Suppressor macrophage treated with lipopolysaccharide for 4 hours (primary cell): ENCODE measurements around the gene FAM111B.

ENCODE experiments used
- DNase-seq: peaks from one replicate; pipeline ENCODE4 v3.0.0-alpha.2; 2020

The FAM111B gene

GRCh38 chr11:59158206-59159068 is 51.4 kb downstream of the FAM111B start:
- peak; percentile 81 for DNase-seq

- no peak for DNase-seq
These were observed 57.0 kb downstream of the FAM111B start for GRCh38 chr11:59164028-59164427.

DNA sequence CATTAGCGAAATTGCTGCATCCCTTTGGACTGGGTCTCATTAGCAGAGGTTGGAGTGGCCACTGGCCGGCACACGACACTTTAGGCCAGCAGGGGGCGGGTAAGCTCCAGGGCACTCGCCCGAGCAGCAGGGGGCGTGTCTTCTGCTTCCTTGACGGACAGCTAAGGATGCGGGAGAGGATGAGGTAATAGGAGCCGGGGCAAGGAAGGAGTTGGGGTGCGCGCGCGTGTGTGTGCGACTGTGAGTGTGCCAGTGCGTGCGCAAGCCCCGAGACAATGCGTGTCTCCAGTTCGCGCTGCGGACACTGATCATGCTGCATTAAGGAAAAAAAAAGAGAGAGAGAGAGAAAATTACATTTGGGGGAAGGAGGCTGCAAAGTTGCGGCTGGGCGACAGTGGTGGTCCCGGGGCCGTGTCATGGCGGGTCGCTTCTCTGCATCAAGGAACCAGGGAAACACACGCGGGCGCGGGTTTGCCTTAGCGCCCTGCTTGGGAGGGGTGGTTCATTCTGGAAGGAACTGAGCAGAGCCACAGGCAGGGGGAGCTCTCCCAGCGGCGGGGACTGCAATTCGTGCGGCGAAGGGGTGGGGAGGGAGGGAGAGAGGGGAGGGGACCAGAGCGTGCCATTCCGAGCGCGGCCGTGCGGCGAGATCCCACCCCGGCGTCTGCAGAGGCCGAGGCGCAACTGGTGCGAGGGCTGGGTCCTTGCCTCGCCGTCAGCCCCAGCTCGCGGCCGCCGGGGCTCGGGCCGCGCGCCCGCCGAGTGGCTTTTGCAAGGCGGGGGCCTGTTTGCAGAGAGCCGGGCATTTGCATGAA is 64.7 kb downstream of the FAM111B start, which contains the start of gene DTX4:
Gene DTX4 (plus strand): TSS at position 625 of the 815 bp plus-strand sequence. CDS start 464 bp downstream, outside the sequence.
- peak; percentile 94 for DNase-seq

GRCh38 chr11:59172345-59173079 is 65.5 kb downstream of the FAM111B start:
- peak; percentile 32 for DNase-seq

- peak; percentile 65 for DNase-seq
These were observed 66.3 kb downstream of the FAM111B start for GRCh38 chr11:59173080-59173963.

- DNase-seq, result peak; percentile 68
These were observed 67.1 kb downstream of the FAM111B start for GRCh38 chr11:59173964-59174663.

DNA sequence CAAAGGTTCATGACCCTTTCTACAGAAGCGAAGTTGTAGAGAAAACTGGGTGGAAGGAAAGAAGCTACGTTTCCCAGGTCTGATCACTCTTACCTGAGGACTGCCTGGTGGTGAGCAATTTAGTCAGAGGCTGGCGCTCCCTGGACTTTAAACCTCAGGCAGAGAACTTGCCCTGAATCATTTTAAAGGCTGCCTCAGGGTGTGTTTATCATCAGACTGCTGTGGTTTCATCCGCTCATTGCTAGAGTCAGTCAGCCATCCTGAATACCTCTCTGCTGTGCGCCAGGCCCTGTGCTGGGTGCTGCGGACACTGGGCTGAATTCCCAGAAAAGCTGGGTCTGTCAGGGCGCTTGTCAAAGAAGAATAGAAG is 67.6 kb downstream of the FAM111B start:
- DNase-seq, result no peak

- DNase-seq, result no peak
These were observed 68.1 kb downstream of the FAM111B start for GRCh38 chr11:59175091-59175501.

- no peak for DNase-seq
These were observed 69.3 kb downstream of the FAM111B start for GRCh38 chr11:59176330-59176729.
